ENCODE measurements around the gene TBX21.

The TBX21 gene

DNA sequence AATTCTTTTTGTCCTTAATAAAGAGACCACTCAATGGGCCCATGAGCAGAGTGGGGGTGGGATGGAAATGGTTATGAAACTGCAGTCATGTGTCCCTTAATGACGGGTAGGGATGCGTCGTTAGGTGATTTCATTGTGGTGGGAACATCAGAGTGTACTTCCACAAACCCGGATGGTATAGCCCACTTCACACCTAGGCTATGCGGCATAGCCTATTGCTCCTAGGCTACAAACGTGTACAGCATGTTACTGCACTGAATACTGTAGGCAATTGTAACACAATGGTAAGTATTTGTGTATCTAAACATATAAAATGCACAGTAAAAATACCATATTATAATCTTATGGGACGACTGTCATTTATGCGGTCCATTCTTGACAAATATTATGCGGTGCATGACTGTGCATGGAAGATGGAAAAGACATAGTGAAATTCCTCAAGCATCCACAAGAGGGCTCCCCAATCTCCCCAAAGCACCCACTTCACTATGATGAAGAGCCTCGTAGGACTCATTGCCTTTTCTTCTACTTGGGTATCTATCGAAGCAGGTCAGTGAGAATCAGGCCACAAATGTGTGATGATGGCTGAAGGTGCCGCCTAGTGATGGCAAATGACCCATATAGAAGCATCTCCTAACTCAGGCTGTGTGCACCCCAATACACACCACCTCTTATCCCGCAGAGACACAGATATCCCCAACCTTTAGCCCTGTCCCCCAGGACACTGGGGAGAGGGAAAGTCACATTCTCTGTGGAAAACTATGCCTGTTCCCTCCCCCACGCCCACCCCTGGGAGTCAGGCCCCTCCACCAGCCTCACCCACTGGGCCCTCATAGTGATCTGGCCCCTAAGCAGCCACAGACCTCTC, 43.5 kb downstream of the TBX21 start:
- peak; percentile 20 for DNase-seq

DNA sequence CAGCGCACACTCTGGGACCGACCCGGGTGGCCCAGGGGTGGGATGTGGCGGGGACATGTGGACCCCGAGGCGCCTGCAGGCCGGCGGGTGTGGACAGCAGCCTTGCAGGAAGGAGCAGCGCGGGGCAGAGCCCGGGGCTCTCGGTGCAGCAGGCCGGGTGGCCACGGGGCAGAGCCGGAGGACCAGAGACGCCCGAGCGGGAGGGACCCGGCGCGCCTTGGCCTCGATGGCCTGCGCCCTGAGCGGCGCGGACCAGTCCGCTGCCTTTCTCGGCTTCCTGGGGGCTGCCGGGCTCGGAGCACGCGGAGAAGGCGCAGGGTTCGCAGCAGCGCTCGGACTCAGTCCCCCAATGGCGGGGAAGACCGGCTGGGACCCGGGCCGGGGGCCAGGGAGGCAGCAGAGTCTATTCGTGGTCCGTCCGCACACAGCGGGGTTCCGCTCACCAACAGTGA, 45.2 kb downstream of the TBX21 start:
- no peak for DNase-seq

DNA sequence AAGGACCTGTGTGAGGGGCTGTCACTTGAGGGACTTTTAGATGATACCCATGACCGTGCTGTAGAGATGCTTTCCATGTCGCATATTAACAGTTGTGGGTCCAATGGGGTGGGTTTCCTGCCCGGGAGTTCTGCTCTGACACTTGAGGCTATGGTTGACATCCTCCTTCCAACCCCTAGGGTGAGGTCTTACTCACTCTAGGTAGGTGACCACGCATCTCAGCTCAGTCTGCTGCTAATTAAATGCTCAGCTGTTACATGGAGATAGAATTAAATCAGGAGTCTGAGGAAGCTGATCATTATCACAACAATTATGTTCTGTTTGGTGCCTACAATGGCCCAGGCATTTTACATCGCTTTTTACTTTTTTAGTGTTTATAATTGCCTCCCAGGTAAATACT, 48.4 kb downstream of the TBX21 start:
- DNase-seq: no peak

DNA sequence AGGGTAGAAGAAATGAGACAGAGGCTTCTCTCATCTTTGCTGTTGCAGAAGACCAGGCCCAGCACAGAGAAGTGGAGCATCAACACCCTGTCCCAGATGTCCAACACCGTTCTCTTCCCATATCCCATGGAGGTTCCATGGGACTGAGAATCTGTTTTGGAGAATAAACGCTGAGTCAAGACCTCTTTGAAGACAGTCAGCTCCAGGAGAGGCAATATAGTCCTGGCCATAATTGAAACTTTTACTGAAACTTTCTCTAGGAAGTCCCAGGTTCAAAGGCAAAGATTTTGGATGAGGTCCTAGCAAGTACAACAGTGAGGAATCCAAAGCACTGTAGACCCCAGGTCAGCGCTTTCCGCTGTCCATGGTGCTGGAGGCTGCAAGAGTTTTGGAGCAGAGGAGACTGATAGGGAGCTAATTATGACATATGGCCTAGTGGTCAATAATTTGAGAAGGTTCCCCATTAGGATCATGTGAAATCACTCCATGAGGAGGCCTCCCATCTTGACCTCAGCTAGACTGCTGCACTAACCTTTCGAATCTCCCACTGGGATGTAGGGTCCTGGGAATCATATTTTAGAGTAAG, 52.6 kb downstream of the TBX21 start:
- DNase-seq: no peak

DNA sequence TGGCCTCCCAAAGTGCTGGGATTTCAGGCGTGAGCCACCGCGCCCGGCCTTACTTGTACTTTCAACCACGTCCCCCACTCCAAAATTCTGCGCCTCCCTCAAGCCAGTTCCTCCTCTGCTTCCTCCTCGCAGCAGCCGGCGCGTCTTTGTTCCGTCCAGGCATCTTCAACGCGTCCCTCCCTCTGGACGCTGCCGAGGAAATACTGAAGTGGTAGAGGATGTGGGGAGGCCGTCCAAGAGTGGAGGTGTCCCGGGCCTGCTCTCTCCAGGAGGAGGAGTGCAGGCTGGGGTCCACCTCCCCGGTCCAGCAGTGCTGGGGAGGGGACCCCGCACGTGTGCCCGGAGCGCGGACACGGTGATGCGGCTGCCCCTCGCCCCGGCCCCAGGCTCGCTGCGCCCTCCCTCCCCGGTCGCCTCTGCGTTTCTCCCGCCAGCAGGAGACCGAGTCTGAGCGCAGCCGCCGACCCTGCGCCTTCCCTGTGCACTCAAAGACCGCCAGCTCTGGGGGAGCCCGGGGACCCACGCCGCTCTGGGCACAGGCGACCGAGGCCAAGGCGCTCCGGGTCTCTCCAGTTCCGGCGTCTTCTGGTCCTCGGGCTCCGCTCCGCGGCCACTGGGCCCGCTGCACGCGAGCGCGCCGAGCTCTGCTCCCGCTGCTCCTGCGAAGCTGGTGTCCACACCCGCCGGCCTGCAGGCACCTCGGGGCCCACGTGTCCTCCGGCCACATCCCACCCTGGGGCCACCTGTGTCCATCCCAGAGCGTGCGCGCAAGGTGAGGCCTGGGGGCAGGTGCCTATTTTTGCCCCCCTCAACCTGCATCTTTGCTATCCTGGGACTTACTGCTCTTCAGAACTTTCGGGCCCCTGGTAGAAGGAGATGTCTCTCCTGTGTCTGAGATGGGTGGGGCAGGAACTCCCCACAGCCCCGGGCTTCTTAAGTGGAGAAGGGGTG, 56.9 kb downstream of the TBX21 start:
- DNase-seq: peak; percentile 42

DNA sequence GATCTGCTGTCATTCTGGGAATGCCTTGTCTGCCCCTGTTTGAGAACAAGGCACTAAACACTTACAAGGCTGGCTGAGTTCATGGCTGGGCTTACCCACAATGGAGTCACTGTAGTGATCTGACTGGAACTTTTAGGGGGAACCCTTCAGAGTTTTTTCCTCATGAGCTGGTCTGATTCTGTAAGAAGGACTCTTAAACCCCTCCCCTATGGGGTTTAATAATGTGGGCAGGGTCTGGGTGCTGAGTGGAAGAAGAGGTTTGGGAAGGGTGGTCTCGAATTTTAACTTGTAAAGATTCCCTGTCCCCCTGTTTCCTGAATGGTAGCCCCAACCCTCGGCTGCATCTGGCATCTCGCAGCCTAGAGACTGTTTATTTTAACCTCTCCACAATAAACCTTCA, 58.0 kb downstream of the TBX21 start:
- no peak for DNase-seq

DNA sequence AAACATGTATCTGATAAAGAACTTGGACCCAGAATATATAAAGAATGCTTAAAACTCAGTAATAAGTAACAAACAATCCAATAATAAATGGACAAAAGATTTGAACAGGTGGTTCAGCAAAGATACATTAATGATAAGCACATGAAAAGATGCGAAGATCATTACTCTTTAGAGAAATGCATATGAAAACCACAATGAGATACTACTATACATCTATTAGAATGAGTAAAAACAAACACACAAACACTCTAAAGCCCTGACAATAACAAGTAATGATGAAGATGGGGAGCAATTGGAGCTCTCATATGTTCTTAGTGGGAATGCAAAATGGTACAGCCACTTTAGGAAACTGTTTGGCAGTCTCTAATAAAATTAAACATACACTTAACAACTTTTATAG, 59.4 kb downstream of the TBX21 start:
- no peak for DNase-seq

DNA sequence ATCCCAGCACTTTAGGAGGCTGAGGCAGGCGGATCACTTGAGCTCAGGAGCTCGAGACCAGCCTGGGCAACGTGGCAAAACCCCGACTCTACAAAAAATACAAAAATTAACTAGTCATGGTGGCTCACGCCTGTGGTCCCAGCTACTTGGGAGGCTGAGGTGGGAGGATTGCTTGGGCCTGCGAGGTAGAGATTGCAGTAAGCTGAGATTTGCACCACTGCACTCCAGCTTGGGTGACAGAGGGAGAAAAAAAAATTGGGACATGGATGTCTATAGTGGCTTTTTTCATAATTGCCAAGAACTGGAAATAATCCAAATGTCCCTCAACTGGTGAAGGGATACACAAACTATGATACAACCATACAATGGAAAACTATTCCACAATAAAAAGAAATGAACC, 59.9 kb downstream of the TBX21 start:
- DNase-seq: no peak
